ENCODE data around the gene ALS2CL. TPM values are rescaled to one million over a fixed set of nuclear protein-coding genes. Genes with fewer than 3 reads are reported as not detected.

ALS2CL gene
- total and polyA plus RNA-seq, 12 donors = 15.6 to 102 (median 21.6) TPM

- no peaks in the 10 kb centered on the region for H3K27me3 ChIP-seq
- no peak overlapping the region for H3K4me3 ChIP-seq
- intact Hi-C loops (cut with DNase I) = loop anchor here in 3 of 10 donors (2.0 to 10.0 kb wide), 4 partner anchors 31 to 234 kb away; partner anchors contain the start of gene LRRC2 (in 2 of the 3)
- H3K4me1 ChIP-seq = peaks cover 17 to 81% (median 53%) of the 10 kb centered on the region in 9 donors
- WGBS, 2 donors = 41 to 52% methylated on average over 8 of the region's 8 CpGs
- H3K27ac ChIP-seq = peak overlapping the region; percentile 70 to 91 (median 80)
- ATAC-seq (peak; percentile 27 to 54 (median 38)), DNase-seq (peak in 1 of 2 donors; percentile 34)
- TF ChIP-seq CTCF (IDR thresholded peaks at IDR 0.05) = peak in 7 of 9 donors; percentile 31 to 61 (median 50)
- no peaks in the 10 kb centered on the region for H3K36me3 ChIP-seq
- H3K9me3 ChIP-seq = no peaks in the 10 kb centered on the region
These were observed 29.8 kb downstream of the ALS2CL start for GRCh38 chr3:46663591-46664135.

- Histone ChIP-seq H3K4me3 (no peak overlapping the region), H3K27ac (peak overlapping the region in 7 of 10 donors; percentile 72 to 90 (median 80)), H3K9me3 (no peaks in the 10 kb centered on the region), H3K36me3 (no peaks in the 10 kb centered on the region), H3K4me1 (peaks cover 17 to 75% (median 53%) of the 10 kb centered on the region in 9 donors), H3K27me3 (no peaks in the 10 kb centered on the region)
- peak in 1 of 2 donors; percentile 24 for DNase-seq
- intact Hi-C loops (cut with DNase I) = loop anchor here in 3 of 10 donors (5.0 to 10.0 kb wide), 3 partner anchors 34 to 234 kb away; partner anchors contain the start of gene LRRC2 (in 2 of the 3)
- ATAC-seq = no peak
- 56 to 68% methylated on average over 17 of the region's 17 CpGs for WGBS, 2 donors
- no peak for TF ChIP-seq CTCF (IDR thresholded peaks at IDR 0.05)
These were observed 30.5 kb downstream of the ALS2CL start for GRCh38 chr3:46662771-46663551.

- Histone ChIP-seq H3K4me3 (no peak overlapping the region), H3K27me3 (no peaks in the 10 kb centered on the region), H3K4me1 (peaks cover 17 to 69% (median 48%) of the 10 kb centered on the region in 9 donors), H3K9me3 (no peaks in the 10 kb centered on the region), H3K27ac (peak overlapping the region in 1 of 10 donors; percentile 3), H3K36me3 (no peaks in the 10 kb centered on the region)
- no peak for TF ChIP-seq CTCF (IDR thresholded peaks at IDR 0.05)
- 79% methylated on average over 15 of the region's 15 CpGs for WGBS, 2 donors
- no peak for ATAC-seq
- intact Hi-C loops (cut with DNase I) = loop anchor here in 3 of 10 donors (5.0 to 10.0 kb wide), 3 partner anchors 35 to 235 kb away; partner anchors contain the start of gene LRRC2 (in 2 of the 3)
- DNase-seq = peak in 1 of 2 donors; percentile 3
These were observed 31.4 kb downstream of the ALS2CL start for GRCh38 chr3:46661776-46662766.

Data from heart right ventricle (tissue), 16 donors.